HG03064 (cell line): ENCODE measurements around the gene RAB44.

ENCODE experiments used
- ATAC-seq: cut with Tn5 transposase; IDR thresholded peaks from one replicate; pipeline ENCODE4 v1.9.1; 2021; ENCODE audit warnings: low read depth; ENCODE audit not compliant: unreplicated experiment

Gene RAB44

GRCh38 chr6:36765190-36765589 is 67.6 kb downstream of the RAB44 start:
- no peak for ATAC-seq

GRCh38 chr6:36765594-36766398 is 68.2 kb downstream of the RAB44 start:
- ATAC-seq: no peak

DNA sequence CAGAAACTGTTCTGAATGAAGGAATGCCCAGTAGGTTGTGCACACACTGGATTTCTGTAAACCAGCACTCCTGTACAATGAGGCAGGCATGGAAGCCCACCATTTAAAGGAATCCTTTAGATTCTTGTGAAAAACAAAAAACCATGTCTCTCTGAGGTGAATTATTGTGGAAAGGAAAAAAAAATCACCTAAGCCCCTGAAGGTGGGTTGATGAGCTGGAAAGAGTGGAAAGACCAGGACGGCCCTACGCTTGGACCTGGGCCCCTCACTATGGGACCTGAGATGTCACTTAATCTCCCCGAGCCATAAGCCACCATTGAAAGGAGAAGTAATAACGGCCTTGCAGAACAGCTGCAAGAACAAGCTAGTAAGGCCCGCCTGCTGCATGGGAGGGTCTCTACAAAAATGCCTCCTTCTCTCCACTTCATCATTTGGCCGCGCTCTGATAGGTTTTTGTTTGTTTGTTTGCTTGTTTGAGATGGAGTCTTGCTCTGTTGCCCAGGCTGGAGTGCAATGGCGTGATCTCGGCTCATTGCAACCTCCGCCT is 68.8 kb downstream of the RAB44 start:
- no peak for ATAC-seq

DNA sequence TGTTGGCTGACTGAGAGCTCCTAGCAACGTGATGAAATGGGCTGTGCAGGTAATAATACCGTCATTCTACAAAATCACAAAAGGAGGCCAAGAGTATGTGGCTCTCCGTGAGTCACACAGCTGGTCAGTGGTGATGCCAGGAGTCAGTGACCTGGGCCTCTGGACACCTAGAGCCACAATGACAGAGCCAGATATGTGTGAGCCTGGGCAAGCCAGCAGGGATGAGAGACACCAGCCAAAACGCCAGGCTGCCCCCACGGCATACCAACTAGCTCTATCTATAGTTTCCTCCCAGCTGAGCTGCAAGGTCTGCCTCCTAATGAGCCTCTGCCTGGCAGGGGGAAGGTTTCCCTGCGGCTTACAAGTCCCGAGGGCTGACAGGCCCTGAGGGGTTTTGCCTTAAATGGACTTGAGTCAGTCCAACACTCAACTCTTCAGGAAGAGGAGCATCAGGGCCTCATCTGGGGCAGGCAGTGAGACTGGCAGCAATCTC is 71.6 kb downstream of the RAB44 start:
- no peak for ATAC-seq

DNA sequence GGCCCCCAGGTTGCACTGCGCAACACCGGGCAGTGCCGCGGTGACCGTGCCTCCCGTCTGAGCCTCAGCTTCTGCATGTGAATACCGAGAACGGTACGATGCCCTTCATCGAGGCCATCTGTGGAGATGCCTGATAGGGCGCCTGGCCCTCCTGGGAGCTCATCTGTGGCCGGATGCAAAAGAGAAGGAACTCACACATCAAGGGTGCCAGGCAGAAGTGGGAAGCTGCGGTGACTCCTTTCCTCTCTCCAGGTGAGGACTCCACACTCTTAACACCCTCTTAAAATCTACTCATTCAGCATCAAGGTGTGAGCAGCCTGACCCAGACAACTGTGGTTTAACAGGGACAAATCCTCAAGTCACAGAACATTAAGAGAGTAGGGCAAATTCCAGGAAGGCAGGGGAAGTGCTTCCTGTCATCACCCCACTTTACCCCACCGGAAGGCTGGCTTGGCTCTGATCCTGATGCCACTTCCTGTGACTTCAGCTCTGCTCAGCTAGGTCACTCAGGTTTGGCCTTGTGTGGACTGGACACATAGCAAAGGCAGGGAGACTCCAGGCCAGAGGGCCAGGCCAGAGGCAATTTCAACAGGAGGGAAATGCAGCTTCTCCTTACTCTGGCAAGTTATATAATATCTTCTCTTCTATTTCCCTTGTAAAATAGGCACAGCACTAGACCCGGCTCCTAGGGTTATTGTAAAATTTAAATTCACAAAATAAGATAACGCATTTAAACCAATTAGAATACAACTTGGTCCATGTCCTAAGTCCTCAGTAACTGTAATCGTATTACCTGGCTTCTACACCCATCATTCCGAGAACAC is 72.3 kb downstream of the RAB44 start:
- no peak for ATAC-seq

DNA sequence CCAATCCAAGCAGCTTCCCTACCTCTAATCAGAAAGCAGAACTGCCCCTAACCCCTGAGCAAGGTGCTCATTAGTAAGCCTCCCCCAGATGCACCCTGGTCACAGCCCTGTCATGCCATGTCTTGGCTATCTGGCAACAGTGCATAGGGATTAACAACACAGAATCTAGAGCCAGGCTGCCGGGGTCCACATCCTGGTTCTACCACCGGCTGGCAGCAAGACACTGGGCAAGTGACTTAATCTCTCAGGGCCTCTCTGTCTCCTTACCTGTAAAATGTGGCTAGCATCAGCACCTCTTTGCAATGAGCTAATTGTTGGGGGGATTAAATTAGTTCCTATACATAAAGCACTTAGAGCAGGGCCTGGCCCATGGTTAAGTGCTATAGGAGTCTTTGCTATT is 73.5 kb downstream of the RAB44 start:
- ATAC-seq: no peak

- no peak for ATAC-seq
Observed at GRCh38 chr6:36772397-36772796, 74.8 kb downstream of the RAB44 start.

DNA sequence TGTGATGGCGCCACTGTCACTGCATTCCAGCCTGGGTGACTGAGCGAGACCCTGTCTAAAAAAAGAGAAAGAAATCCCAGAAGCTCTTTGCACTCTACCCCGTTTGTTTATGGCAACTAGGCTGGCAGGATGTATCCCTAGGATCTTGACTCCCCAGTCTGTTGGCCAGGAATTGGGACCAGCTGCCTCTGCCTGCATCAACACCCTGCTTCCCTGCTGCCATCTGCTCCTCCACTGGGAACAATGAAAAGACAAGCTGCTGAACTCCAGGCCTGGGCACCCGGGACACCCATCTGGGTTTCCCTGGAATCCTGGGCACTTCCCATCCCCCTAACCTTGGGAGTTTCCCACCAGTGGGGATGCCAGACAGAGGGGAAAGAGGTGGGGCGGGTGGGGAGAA is 76.7 kb downstream of the RAB44 start:
- no peak for ATAC-seq

GRCh38 chr6:36776167-36776566 is 78.5 kb downstream of the RAB44 start:
- no peak for ATAC-seq

- ATAC-seq: no peak
Observed at GRCh38 chr6:36777801-36778200, 80.2 kb downstream of the RAB44 start.

GRCh38 chr6:36779227-36779626 is 81.6 kb downstream of the RAB44 start:
- no peak for ATAC-seq

- no peak for ATAC-seq
Observed at GRCh38 chr6:36780442-36781177, 83.0 kb downstream of the RAB44 start.

DNA sequence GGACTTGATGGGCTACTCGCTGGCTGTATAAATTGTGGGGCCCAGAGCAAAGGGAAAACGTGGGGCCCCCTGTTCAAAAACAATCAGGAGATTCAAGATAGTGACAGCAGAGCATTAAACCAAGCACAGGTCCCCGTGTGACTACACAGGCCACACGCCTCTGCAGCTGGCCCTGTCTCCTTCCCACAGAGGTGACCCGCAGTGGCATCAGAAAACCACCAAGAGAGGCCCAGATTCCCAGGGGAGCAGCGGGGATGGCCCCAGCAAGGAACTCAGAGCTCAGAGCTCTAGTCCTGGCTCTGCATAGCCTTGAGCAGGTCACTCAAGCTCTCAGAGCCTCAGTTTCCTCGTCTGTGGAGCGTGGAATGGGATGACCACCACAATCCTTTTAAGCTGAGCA is 84.0 kb downstream of the RAB44 start:
- no peak for ATAC-seq
